ENCODE measurements around the gene C10orf88.

The C10orf88 gene

DNA sequence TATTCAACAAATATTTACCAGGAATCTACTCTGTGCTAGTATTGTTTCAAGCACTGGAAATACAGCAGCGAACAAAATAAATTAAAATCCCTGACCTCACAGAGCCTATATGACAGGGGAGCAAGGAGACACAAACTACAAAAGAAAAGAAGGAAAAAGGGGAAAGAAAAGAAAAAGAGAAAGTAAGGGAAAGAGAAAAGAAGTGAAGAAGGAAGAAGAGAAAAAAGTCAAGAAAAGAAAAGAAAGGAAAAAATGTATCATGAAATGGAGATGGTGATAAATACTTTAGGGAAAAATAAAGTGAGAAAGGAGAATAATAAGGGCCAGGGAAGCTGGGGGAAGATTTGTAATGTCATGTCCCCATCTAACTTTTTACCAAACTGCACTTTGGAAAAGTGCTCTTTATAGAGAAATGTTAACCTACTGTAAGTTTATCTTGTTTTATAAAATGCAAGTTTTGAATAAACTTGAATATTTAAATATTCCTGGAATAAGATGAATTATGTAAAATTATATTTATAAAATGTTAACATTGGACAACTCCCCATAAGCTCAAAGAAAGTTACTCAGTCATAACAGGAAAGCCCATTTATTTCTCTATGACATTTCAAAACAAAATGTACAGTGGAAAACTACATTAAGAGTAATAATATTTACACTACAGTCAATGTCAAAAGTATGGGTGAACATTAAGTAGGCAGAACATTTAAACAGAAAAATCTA, 14.7 kb downstream of the C10orf88 start:
- no peak overlapping the region for H3K4me3 ChIP-seq (ENCODE audit: low read depth, low read length)
- peaks cover 4% of the 10 kb centered on the region for H3K36me3 ChIP-seq (replicated peaks)
- no peaks in the 10 kb centered on the region for H3K27me3 ChIP-seq (replicated peaks)
- TF ChIP-seq, protein P1, sequence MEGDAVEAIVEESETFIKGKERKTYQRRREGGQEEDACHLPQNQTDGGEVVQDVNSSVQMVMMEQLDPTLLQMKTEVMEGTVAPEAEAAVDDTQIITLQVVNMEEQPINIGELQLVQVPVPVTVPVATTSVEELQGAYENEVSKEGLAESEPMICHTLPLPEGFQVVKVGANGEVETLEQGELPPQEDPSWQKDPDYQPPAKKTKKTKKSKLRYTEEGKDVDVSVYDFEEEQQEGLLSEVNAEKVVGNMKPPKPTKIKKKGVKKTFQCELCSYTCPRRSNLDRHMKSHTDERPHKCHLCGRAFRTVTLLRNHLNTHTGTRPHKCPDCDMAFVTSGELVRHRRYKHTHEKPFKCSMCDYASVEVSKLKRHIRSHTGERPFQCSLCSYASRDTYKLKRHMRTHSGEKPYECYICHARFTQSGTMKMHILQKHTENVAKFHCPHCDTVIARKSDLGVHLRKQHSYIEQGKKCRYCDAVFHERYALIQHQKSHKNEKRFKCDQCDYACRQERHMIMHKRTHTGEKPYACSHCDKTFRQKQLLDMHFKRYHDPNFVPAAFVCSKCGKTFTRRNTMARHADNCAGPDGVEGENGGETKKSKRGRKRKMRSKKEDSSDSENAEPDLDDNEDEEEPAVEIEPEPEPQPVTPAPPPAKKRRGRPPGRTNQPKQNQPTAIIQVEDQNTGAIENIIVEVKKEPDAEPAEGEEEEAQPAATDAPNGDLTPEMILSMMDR (IDR thresholded peaks at IDR 0.05; ENCODE audit: low read depth, low read length, missing control alignments) = no peak
- in situ Hi-C loops (cut with HindIII; ENCODE audit: low pct_ligation_motif_present, low sequenced_read_pairs) = no loop called here
- H3K27ac ChIP-seq = peak overlapping the region; percentile 9
- DNase-seq = no peak

DNA sequence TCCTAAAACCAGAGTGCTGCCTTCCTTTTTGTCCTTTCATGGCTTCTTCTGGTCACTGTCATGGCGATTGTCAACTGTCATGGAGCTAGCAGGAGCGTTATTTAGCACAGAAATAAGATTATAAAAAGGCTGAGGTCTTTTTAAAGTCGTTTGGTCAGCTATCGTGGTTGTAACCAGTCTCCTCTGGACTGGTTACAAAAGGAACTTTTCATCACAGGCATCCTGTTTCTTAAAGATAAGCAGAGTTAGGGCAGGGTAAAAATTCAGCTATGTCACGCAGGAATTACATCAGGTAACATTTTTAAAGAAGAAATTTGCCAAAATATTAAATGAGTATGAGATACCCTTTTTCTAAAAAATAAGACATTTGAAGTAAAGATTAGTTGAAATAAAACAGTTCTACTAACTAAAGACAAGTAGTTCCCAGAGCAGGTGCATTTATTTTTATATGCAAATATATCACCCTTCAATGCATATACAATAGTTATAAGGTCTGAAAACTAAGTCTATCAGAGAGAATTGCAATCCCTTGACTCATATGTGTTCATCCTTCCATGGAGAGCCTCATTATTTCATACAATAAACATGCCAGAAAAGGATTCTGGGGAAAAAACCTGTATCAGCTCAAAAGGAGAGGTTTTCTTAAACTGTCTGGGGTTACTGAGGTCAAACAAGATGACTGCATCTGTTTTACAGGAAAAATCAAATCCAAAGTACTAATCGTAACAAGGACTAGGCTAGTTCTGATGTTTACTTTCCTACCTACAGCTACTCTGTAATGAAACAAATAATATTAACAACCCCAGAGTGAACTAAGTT, 22.7 kb downstream of the C10orf88 start:
- no peak overlapping the region for H3K4me3 ChIP-seq (ENCODE audit: low read depth, low read length)
- H3K36me3 ChIP-seq (replicated peaks) = peaks cover 8% of the 10 kb centered on the region
- TF ChIP-seq, protein P1 (IDR thresholded peaks at IDR 0.05; ENCODE audit: low read depth, low read length, missing control alignments) = no peak
- in situ Hi-C loops (cut with HindIII; ENCODE audit: low pct_ligation_motif_present, low sequenced_read_pairs) = no loop called here
- DNase-seq = no peak
- H3K27ac ChIP-seq = no peak overlapping the region
- no peaks in the 10 kb centered on the region for H3K27me3 ChIP-seq (replicated peaks)

DNA sequence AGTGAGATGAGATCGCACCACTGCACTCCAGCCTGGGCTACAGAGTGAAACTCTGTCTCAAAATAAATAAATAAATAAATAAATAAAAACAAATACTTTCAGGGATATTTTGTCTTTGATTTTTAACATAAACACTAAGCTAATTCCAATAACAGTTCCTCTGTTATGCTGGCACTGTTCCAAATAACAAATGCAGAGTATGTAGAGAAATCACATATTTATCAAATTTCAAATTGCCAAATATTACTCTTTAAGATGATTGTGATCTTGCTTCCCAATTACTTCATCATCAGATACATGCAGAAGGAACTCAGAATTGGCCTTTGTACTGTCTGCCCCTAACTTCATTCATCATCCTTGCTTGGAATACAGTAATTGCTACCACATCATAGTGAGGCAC, 23.9 kb downstream of the C10orf88 start:
- Histone ChIP-seq H3K4me3 (ENCODE audit: low read depth, low read length) (no peak overlapping the region), H3K36me3 (replicated peaks) (peaks cover 8% of the 10 kb centered on the region), H3K27me3 (replicated peaks) (no peaks in the 10 kb centered on the region), H3K27ac (no peak overlapping the region)
- in situ Hi-C loops (cut with HindIII; ENCODE audit: low pct_ligation_motif_present, low sequenced_read_pairs) = no loop called here
- DNase-seq = no peak
- TF ChIP-seq, protein P1 (IDR thresholded peaks at IDR 0.05; ENCODE audit: low read depth, low read length, missing control alignments) = no peak

DNA sequence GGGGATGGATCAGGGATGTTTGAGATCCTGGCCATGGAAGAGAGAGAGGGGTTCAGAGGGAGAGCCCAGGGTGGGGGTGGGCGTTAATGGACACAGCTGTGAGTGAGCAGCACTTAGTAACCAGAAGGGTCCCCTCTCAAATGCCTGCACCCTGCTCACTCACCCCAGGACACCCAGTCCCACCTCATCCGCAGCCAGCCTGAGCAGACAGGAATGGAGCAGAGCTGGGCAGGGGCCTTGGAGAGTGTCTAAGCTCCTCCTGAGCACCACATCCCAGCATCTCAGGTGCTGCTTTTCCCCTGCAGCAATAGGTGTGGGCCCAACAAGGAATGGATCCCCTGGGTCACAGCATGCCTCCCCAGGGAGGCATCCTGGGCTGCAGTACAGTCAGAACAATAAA, 38.3 kb downstream of the C10orf88 start:
- H3K36me3 ChIP-seq (replicated peaks) = no peaks in the 10 kb centered on the region
- in situ Hi-C loops (cut with HindIII; ENCODE audit: low pct_ligation_motif_present, low sequenced_read_pairs) = no loop called here
- H3K27me3 ChIP-seq (replicated peaks) = no peaks in the 10 kb centered on the region
- DNase-seq = no peak
- no peak overlapping the region for H3K27ac ChIP-seq
- TF ChIP-seq, protein P1 (IDR thresholded peaks at IDR 0.05; ENCODE audit: low read depth, low read length, missing control alignments) = no peak
- H3K4me3 ChIP-seq (ENCODE audit: low read depth, low read length) = no peak overlapping the region

DNA sequence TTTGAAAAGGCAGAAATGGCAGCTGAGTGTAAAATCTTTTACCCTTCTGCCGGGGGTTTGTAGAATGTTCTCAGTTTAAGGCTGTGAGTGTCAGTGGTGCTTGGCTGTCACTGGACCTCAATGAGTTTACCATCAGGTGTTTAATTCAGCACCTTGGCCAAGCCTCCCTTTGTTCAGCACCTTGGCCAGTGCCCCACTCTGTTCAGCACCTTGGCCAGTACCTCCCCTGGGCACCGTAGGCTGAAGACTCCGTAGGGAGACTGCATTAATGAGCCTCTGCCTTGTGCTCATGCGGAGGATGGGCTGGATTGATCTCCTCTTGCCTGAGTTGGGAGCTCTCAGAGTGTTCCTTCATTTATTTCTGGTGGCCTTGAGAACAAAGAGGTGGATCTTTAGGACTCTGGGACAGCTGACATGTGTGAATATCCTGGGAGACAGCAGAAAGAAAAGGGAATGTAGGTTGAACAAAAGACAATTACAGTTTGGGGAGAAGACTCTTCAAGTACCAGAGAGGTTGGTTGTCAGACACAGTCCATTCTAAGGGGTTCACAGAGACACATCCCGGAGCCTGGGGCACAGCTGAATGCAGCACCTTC, 42.0 kb downstream of the C10orf88 start:
- H3K27ac ChIP-seq = no peak overlapping the region
- TF ChIP-seq, protein P1 (IDR thresholded peaks at IDR 0.05; ENCODE audit: low read depth, low read length, missing control alignments) = no peak
- H3K27me3 ChIP-seq (replicated peaks) = no peaks in the 10 kb centered on the region
- no peaks in the 10 kb centered on the region for H3K36me3 ChIP-seq (replicated peaks)
- H3K4me3 ChIP-seq (ENCODE audit: low read depth, low read length) = no peak overlapping the region
- peak; percentile 44 for DNase-seq
- in situ Hi-C loops (cut with HindIII; ENCODE audit: low pct_ligation_motif_present, low sequenced_read_pairs) = no loop called here
